SKM-1 treated with dmso at 0.1 percent for 144 hours (cell line): ENCODE results near the gene GOLGA6L4.
"Not testable (repeated sequence)": the region's sequence is repeated elsewhere in the genome, so short reads cannot be mapped to it uniquely, and the experiment has no call there.

Experiments
- DNase-seq: peaks from one replicate; lab custom pipeline; 2025; ENCODE audit not compliant: unreplicated experiment; lab: John Stamatoyannopoulos, UW

The GOLGA6L4 gene, protein sequence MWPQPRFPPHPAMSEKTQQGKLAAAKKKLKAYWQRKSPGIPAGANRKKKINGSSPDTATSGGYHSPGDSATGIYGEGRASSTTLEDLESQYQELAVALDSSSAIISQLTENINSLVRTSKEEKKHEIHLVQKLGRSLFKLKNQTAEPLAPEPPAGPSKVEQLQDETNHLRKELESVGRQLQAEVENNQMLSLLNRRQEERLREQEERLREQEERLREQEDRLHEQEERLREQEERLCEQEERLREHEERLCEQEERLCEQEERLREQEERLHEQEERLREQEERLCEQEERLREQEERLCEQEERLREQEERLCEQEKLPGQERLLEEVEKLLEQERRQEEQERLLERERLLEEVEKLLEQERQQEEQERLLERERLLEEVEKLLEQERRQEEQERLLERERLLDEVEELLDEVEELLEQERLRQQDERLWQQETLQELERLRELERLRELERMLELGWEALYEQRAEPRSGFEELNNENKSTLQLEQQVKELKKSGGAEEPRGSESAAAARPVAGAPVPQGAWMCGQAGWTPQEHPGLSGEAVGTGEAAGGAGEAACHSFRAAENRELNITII

GRCh38 chr15:84235573-84235972, at the start of gene GOLGA6L4:
Gene GOLGA6L4, plus strand, starts transcription at chr15:84235773. Its CDS starts 62 bp downstream, at chr15:84235835.
- DNase-seq, result not testable (repeated sequence)

GRCh38 chr15:84192982-84193381, 42.6 kb upstream of the GOLGA6L4 start:
- not testable (repeated sequence) for DNase-seq

- not testable (repeated sequence) for DNase-seq
Observed at GRCh38 chr15:84195603-84196002, 40.0 kb upstream of the GOLGA6L4 start.

GRCh38 chr15:84196530-84197188, 38.9 kb upstream of the GOLGA6L4 start:
- DNase-seq, result not testable (repeated sequence)

- DNase-seq, result not testable (repeated sequence)
Observed at GRCh38 chr15:84199865-84200264, 35.7 kb upstream of the GOLGA6L4 start.

- DNase-seq, result not testable (repeated sequence)
Observed at GRCh38 chr15:84246441-84246840, 10.9 kb downstream of the GOLGA6L4 start.
